ENCODE measurements around the gene RABL2B. TPM values are rescaled to one million over a fixed set of nuclear protein-coding genes. Genes with fewer than 3 reads are reported as not detected.

The RABL2B gene
- total and polyA plus RNA-seq, 3 experiments from 2014 or later: 28.9 to 36.2 (median 35.6) TPM

DNA sequence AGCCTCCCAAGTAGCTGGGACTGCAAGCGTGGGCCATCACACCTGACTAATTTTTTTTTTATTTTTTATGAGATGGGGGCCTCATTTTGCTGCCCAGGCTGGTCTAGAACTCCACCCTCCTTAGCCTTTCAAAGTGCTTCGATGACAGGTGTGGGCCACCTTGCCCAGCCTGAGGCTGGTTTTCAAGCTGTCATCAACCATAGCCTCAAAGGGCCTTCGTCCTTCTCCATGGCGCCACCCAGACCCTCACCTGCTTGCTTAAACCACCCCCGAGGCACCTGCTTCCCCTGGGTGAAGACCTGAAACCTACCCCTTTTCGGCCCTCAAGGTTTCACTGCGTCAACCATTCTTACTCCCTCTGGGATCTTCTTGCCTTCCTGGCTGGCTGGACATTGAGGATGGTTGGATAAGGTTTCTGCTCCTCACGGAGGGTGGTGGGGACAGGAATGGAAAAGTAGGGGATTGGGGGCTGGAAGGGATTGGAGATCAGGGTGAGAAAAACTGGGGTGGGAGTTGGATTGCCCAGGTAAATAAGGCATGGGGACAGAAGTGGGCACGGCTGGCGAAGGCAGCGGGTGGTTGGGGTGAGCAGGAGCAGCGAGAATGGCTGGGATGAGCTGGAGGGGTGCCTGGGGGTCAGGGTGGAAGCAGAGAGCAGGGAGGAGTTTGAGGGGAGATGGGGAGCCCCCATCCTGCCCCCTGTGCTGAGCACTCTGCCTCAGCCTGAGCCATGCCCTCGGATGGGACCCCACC is 48.3 kb downstream of the RABL2B start:
- Mint-ChIP-seq H3K27ac (no peak overlapping the region), H3K27me3 (peaks cover 4 to 21% of the 10 kb centered on the region in 2 donors), H3K4me3 (no peak overlapping the region), H3K4me1 (peaks cover 0 to 5% (median 4%) of the 10 kb centered on the region in 3 donors), H3K36me3 (no peaks in the 10 kb centered on the region), H3K9me3 (no peaks in the 10 kb centered on the region)
- no peak overlapping the region for H3K4me3 ChIP-seq (ENCODE audit: low read length)
- no peaks in the 10 kb centered on the region for H3K27me3 ChIP-seq (ENCODE audit: insufficient read depth, low read length, poor library complexity, severe bottlenecking)
- DNase-seq: no peak
- no peaks in the 10 kb centered on the region for H3K36me3 ChIP-seq (ENCODE audit: insufficient read depth, low read length)
- POLR2A ChIA-PET: no interaction called here
- CTCF ChIA-PET: no interaction called here
- H3K27ac ChIP-seq (ENCODE audit: low read depth, low read length): no peak overlapping the region
- H3K9me3 ChIP-seq (ENCODE audit: low read length): no peaks in the 10 kb centered on the region
- H3K4me1 ChIP-seq (ENCODE audit: insufficient read depth, low read length): peaks cover 5% of the 10 kb centered on the region

DNA sequence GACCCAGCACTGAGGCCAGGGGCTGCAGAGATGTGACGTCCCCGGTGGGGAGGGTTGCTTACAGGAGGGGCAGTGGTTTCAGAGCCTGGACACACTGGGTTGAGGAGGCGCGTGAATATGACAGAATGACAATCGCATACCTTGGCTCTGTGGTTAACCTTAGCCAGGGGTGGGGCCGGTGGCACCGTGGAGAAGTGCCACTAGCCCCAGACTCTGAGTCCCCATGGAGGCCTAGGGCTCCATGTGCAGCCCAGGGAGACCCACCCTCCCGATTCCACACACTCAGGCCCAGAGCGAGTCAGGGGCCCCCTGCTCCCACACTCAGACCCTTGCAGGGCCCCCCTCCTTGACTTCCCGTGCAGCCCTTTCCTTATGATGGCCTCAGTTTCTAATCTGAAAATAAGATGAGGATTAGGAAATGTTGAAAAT is 49.1 kb downstream of the RABL2B start:
- Histone ChIP-seq H3K9me3 (ENCODE audit: low read length) (no peaks in the 10 kb centered on the region), H3K36me3 (ENCODE audit: insufficient read depth, low read length) (no peaks in the 10 kb centered on the region), H3K4me1 (ENCODE audit: insufficient read depth, low read length) (peaks cover 5% of the 10 kb centered on the region), H3K27ac (ENCODE audit: low read depth, low read length) (no peak overlapping the region), H3K27me3 (ENCODE audit: insufficient read depth, low read length, poor library complexity, severe bottlenecking) (no peaks in the 10 kb centered on the region), H3K4me3 (ENCODE audit: low read length) (no peak overlapping the region)
- Mint-ChIP-seq H3K9me3 (no peaks in the 10 kb centered on the region), H3K4me3 (no peak overlapping the region), H3K27ac (no peak overlapping the region), H3K36me3 (no peaks in the 10 kb centered on the region), H3K27me3 (peaks cover 6 to 21% of the 10 kb centered on the region in 2 donors), H3K4me1 (peaks cover 0 to 5% (median 4%) of the 10 kb centered on the region in 3 donors)
- ChIA-PET CTCF (no interaction called here), POLR2A (no interaction called here)
- no peak for DNase-seq

DNA sequence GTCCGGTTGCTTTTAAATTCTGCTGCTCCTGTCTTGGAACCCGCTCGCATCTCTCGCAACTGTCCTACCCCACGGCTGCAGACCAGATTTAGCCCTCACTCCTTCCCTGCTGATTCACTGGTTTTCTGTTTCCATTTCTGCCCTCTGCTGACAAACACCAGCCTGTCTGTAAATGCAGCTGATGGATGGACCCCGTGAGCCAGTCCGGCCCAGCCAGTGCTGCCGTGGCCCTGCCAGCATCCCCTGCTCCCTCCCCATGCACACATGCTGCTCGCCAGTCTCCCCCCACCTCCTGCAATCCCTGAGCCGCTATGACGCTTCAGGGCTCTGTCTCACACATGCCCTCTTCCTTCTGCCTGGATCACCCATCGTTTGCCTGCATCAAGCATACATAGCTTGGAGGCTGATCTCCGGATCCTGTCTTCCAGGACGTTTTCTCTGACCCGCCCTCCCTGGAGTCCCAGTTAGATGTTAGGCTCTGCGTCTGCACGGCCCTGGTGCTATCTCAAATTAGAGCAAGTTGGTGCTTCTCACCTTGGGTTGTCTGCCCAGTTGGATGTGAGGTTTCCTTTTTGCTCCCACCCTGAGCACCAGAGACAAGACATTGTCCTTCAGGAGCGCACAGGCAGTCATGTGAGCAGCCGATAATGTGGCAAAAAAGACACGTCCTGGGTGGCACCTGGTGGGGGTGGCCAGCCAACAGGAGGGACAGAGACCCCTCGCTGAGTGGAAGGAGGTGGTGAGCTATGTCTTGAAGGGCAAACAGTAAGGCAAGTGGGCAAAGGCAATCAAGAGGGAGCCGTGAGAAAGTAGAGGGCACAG is 49.7 kb downstream of the RABL2B start:
- Histone ChIP-seq H3K27ac (ENCODE audit: low read depth, low read length) (no peak overlapping the region), H3K9me3 (ENCODE audit: low read length) (no peaks in the 10 kb centered on the region), H3K27me3 (ENCODE audit: insufficient read depth, low read length, poor library complexity, severe bottlenecking) (no peaks in the 10 kb centered on the region), H3K36me3 (ENCODE audit: insufficient read depth, low read length) (no peaks in the 10 kb centered on the region), H3K4me3 (ENCODE audit: low read length) (no peak overlapping the region), H3K4me1 (ENCODE audit: insufficient read depth, low read length) (peaks cover 5% of the 10 kb centered on the region)
- Mint-ChIP-seq H3K27me3 (peaks cover 6 to 17% of the 10 kb centered on the region in 2 donors), H3K4me1 (peaks cover 0 to 5% (median 4%) of the 10 kb centered on the region in 3 donors), H3K27ac (no peak overlapping the region), H3K4me3 (no peak overlapping the region), H3K36me3 (no peaks in the 10 kb centered on the region), H3K9me3 (no peaks in the 10 kb centered on the region)
- POLR2A ChIA-PET: no interaction called here
- peak in 1 of 5 donors; percentile 28 for DNase-seq
- CTCF ChIA-PET: no interaction called here

DNA sequence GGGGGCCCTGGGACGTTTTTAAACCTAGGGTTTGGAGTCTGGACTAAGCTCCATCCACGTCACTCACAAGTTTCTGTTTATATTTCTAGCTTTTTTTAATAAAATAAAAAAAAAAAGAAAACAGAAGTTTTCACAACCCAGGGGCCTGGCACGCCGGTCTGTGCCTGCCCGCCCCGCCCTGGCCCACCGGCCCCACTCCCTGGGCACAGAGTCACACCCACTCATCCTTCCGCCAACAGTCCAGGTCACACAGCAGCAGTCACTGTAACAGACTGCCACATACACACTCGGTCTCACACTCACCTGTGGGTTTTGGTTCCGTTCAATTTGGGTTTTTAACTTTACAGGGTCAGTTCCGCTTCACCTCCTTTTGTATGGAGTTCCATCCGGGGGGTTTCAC is 50.8 kb downstream of the RABL2B start:
- peaks cover 5% of the 10 kb centered on the region for H3K4me1 ChIP-seq (ENCODE audit: insufficient read depth, low read length)
- H3K27me3 ChIP-seq (ENCODE audit: insufficient read depth, low read length, poor library complexity, severe bottlenecking): no peaks in the 10 kb centered on the region
- H3K9me3 ChIP-seq (ENCODE audit: low read length): no peaks in the 10 kb centered on the region
- Mint-ChIP-seq H3K27ac (no peak overlapping the region), H3K9me3 (no peaks in the 10 kb centered on the region), H3K36me3 (no peaks in the 10 kb centered on the region), H3K4me1 (peaks cover 0 to 5% (median 4%) of the 10 kb centered on the region in 3 donors), H3K4me3 (peak overlapping the region in 1 of 7 donors; percentile 81), H3K27me3 (peaks cover 3 to 15% of the 10 kb centered on the region in 2 donors)
- no peak overlapping the region for H3K27ac ChIP-seq (ENCODE audit: low read depth, low read length)
- ChIA-PET POLR2A (no interaction called here), CTCF (interaction anchor here (2.2 kb wide), 1 partner anchor 24 kb away, joined by 9 read pairs; no protein-coding TSS in a partner anchor)
- H3K4me3 ChIP-seq (ENCODE audit: low read length): no peak overlapping the region
- no peak for DNase-seq
- no peaks in the 10 kb centered on the region for H3K36me3 ChIP-seq (ENCODE audit: insufficient read depth, low read length)

DNA sequence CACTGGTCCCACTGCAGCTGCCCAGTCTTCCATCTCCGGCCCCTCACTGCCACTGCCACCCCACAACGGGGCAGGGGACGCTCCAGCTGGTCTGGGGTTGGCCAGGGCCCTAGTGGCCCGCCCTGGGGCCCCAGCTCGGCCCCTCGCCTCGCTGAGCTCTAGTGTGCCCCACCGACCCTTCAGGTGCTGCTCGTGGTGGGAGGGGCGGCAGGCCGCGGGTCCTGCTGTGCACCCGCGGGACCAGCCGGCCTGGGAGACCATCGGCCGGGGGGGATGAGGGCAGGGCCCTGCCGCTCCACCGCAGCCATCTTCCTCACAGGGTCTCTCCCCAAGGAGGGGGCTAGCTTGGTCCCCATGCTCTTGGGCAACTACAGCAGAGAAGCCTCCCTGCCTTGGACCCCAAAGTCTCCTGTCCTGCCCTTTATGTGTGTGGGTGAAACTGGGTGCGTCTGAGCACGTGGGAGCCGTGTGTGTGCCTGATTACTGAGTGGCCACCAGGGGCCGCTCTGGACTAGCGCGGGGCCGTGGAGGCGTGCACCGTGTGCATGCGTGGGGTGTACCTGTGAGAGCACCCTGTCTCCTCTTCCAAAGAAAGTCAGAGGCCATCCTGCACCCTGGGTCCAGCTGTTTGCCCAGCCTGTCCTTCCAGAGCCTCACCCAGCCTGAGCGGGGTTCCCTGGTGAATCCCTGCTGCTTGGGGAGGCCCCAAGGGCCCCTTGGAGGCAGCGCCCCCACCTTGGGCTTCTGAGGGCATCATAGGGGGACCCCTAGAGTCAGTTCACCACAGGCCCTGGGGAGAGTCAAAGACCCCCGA is 51.4 kb downstream of the RABL2B start:
- H3K9me3 Mint-ChIP-seq: no peaks in the 10 kb centered on the region
- peak; percentile 33 to 73 (median 48) for DNase-seq
- H3K36me3 ChIP-seq (ENCODE audit: insufficient read depth, low read length): no peaks in the 10 kb centered on the region
- CTCF ChIA-PET: interaction anchor here (2.2 kb wide), 1 partner anchor 25 kb away, joined by 9 read pairs; no protein-coding TSS in a partner anchor
- no peak overlapping the region for H3K4me3 Mint-ChIP-seq
- peaks cover 5% of the 10 kb centered on the region for H3K4me1 ChIP-seq (ENCODE audit: insufficient read depth, low read length)
- H3K4me3 ChIP-seq (ENCODE audit: low read length): no peak overlapping the region
- H3K9me3 ChIP-seq (ENCODE audit: low read length): no peaks in the 10 kb centered on the region
- peaks cover 5 to 16% of the 10 kb centered on the region in 2 donors for H3K27me3 Mint-ChIP-seq
- no peak overlapping the region for H3K27ac ChIP-seq (ENCODE audit: low read depth, low read length)
- POLR2A ChIA-PET: no interaction called here
- peak overlapping the region in 1 of 8 donors; percentile 29 for H3K27ac Mint-ChIP-seq
- peaks cover 0 to 5% (median 4%) of the 10 kb centered on the region in 3 donors for H3K4me1 Mint-ChIP-seq
- no peaks in the 10 kb centered on the region for H3K27me3 ChIP-seq (ENCODE audit: insufficient read depth, low read length, poor library complexity, severe bottlenecking)
- no peaks in the 10 kb centered on the region for H3K36me3 Mint-ChIP-seq

DNA sequence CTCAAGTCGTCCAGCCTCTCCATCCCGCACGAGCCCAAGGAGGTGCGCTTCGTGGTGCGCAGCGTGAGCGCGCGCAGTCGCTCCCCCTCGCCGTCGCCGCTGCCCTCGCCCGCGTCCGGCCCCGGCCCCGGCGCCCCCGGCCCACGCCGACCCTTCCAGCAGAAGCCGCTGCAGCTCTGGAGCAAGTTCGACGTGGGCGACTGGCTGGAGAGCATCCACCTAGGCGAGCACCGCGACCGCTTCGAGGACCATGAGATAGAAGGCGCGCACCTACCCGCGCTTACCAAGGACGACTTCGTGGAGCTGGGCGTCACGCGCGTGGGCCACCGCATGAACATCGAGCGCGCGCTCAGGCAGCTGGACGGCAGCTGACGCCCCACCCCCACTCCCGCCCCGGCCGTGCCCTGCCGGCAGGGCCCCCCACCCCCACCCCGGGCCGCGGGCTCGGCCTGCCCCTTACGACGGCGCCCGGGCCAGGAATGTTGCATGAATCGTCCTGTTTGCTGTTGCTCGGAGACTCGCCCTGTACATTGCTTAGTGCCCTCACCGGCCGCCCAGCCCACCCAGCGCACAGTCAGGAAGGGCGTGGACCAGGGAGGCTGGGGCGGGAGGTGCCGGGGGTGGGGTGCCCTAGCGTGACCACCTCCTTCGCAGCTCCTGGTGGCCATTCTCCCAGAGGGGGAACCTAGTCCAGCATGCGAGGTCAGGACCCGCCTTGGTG is 52.3 kb downstream of the RABL2B start:
- no peaks in the 10 kb centered on the region for H3K9me3 ChIP-seq (ENCODE audit: low read length)
- Mint-ChIP-seq H3K4me3 (no peak overlapping the region), H3K9me3 (no peaks in the 10 kb centered on the region), H3K36me3 (no peaks in the 10 kb centered on the region), H3K27me3 (peaks cover 5 to 12% of the 10 kb centered on the region in 2 donors), H3K27ac (no peak overlapping the region), H3K4me1 (peaks cover 0 to 5% (median 4%) of the 10 kb centered on the region in 3 donors)
- ChIA-PET POLR2A (no interaction called here), CTCF (interaction anchor here (2.2 kb wide), 1 partner anchor 26 kb away, joined by 9 read pairs; no protein-coding TSS in a partner anchor)
- H3K36me3 ChIP-seq (ENCODE audit: insufficient read depth, low read length): no peaks in the 10 kb centered on the region
- H3K27ac ChIP-seq (ENCODE audit: low read depth, low read length): no peak overlapping the region
- no peaks in the 10 kb centered on the region for H3K27me3 ChIP-seq (ENCODE audit: insufficient read depth, low read length, poor library complexity, severe bottlenecking)
- DNase-seq: peak in 1 of 5 donors; percentile 42
- peaks cover 5% of the 10 kb centered on the region for H3K4me1 ChIP-seq (ENCODE audit: insufficient read depth, low read length)
- no peak overlapping the region for H3K4me3 ChIP-seq (ENCODE audit: low read length)

DNA sequence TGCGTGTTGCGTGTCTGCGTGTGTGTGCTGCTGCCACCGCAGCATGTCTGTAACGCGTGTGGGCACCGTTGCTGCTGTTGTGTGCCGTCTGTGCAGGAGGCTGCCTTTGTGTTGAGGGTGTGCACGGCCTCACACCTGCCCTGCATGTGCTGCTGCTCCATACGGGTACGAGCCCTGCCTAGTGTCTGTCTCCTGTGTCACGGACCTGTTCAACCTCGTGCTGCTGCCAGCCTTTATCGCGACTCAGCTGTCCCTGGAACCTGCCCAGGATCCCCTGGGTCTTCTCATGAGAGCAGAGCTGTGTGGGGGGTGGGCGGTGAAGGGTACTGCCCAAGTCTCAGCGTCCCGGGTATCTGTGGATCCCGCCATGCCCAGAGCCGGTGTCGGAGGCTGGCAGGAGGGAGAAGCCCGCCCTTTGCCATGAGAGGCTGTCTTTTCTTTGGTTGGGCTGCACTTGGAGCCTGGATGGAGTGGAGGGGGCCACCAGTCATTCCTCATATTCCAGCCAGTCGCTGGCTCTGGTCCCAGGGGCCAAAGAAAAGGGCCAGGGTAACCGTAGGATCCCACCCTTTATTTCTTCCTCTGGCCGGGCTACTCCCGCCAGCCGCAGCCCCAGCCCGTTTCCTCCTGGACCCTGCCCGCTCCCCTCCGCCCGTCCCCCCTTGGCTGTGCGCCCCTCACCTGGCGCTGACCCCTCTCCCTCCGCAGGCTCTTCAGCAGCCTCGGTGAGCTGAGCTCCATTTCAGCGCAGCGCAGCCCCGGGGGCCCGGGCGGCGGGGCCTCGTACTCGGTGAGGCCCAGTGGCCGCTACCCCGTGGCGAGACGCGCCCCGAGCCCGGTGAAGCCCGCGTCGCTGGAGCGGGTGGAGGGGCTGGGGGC is 53.2 kb downstream of the RABL2B start:
- Histone ChIP-seq H3K4me1 (ENCODE audit: insufficient read depth, low read length) (peaks cover 5% of the 10 kb centered on the region), H3K27ac (ENCODE audit: low read depth, low read length) (no peak overlapping the region), H3K27me3 (ENCODE audit: insufficient read depth, low read length, poor library complexity, severe bottlenecking) (no peaks in the 10 kb centered on the region), H3K36me3 (ENCODE audit: insufficient read depth, low read length) (no peaks in the 10 kb centered on the region), H3K4me3 (ENCODE audit: low read length) (no peak overlapping the region), H3K9me3 (ENCODE audit: low read length) (no peaks in the 10 kb centered on the region)
- POLR2A ChIA-PET: no interaction called here
- Mint-ChIP-seq H3K4me3 (no peak overlapping the region), H3K4me1 (peaks cover 0 to 5% (median 4%) of the 10 kb centered on the region in 3 donors), H3K9me3 (no peaks in the 10 kb centered on the region), H3K36me3 (no peaks in the 10 kb centered on the region), H3K27me3 (peaks cover 7 to 12% of the 10 kb centered on the region in 2 donors), H3K27ac (no peak overlapping the region)
- peak in 1 of 5 donors; percentile 41 for DNase-seq
- CTCF ChIA-PET: no interaction called here
